HepG2 (cell line): ENCODE measurements around the gene BUD23. TPM values are rescaled to one million over a fixed set of nuclear protein-coding genes. Genes with fewer than 3 reads are reported as not detected.

ENCODE experiments used
- KLF12 ChIP-seq: sonication (generic); formaldehyde crosslinking; IDR thresholded peaks from 2 replicates; pipeline ENCODE4 v1.4.0; 2020; ENCODE audit warnings: missing genetic modification reagents, borderline replicate concordance
- MTA3 ChIP-seq: sonication (generic); formaldehyde crosslinking; IDR thresholded peaks from 2 replicates; pipeline ENCODE4 v1.4.0; 2020; ENCODE audit warnings: missing genetic modification reagents
- TCF7 ChIP-seq: sonication (generic); IDR thresholded peaks from 2 replicates; pipeline ENCODE4 v1.6.1; 2016; ENCODE audit warnings: antibody characterized with exemption, low read depth
- ZFP82 ChIP-seq: sonication (generic); formaldehyde crosslinking; IDR thresholded peaks from 2 replicates; pipeline ENCODE4 v1.5.1; 2020; ENCODE audit warnings: mild to moderate bottlenecking, missing genetic modification reagents, borderline replicate concordance
- ZNF652 ChIP-seq: IDR thresholded peaks from 2 replicates; pipeline ENCODE4 v1.6.1; 2016; ENCODE audit warnings: low read depth, borderline replicate concordance
- polyA plus RNA-seq, 8 experiments: library from polyadenylated mRNA; depleted of rRNA in 3 of 8; stranded (reverse) in 7 of 8; unstranded in 1 of 8; fragments of >200 nt; fragmentation: Illumina TruSeq in 4 of 8; extraction: Trizol in 4 of 8; gene quantifications; 2 replicates each; pipeline versions ENCODE4 v1.2.1 to v1.2.3, GENCODE V29; 2011 to 2016; ENCODE audit warnings: low read depth in 4 of 8, missing spikeins in 1 of 8, mixed read lengths in 1 of 8; ENCODE audit not compliant: insufficient read depth in 1 of 8
- total RNA-seq, 5 experiments: library from RNA; depleted of rRNA; stranded (reverse); fragments of >200 nt; fragmentation: Illumina TruSeq; extraction: Trizol; gene quantifications; 2 replicates each; pipeline ENCODE4 v1.2.3, GENCODE V29; 2016; ENCODE audit warnings: low read depth in 1 of 5
- TF ChIP-seq, protein P1 (sequence below): sonication (generic); formaldehyde crosslinking; IDR thresholded peaks from 2 replicates; pipeline ENCODE4 v1.4.0; 2020; ENCODE audit warnings: missing genetic modification reagents, mild to moderate bottlenecking, borderline replicate concordance
- TF ChIP-seq, protein P2 (sequence below): sonication (generic); formaldehyde crosslinking; conservative IDR thresholded peaks from 2 replicates; pipeline ENCODE4 v1.8.0; 2022; ENCODE audit warnings: mild to moderate bottlenecking, moderate library complexity, missing genetic modification reagents

The BUD23 gene
- total and polyA plus RNA-seq, 2 of the 13 experiments (the other 11 are each of a cell fraction or from before 2014, with no cell fraction given): 47.5 to 54.5 TPM

DNA sequence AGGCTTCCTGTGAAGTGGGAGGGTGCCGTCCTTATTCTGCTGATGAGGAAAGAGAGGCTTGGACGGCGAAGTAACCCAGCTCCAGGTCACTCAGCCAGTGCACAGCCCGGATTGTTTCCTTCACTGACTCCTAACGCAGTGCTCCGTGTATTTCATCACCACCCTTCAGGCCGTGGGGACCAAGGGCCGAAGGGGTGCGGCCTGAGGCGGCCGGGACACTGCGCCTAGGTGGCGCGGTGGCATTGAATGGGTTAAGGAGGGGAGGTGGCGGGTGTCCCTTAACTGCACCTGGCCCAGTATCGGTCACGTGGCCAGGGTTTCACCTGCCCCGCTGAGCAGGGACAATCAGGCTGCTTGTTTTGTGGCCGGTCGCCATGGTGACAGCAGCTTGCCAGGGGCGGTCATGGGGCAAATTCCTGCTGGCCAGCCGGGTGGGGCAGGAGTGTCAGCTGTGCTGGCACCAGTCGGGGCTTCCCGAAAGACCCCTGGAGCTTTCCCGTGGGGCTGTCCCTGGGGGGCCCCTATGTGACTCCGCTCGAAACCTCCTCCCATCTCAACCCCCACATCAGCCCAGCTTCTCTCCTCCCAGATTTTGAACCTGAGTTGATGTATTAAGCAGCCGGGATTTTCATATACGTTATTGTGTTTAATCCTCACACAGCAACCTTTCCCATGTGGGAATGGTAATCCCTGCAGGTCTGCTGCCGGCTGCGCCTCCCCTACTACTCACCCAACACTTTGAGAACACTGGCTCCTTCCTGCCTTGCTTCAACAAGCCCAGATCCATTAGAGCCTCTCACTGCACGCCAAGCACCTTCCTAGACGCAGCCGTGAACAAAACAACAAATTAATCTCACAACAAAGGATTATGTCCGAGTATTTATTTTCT, 59.6 kb downstream of the BUD23 start (continued):
- TF ChIP-seq, protein P1, sequence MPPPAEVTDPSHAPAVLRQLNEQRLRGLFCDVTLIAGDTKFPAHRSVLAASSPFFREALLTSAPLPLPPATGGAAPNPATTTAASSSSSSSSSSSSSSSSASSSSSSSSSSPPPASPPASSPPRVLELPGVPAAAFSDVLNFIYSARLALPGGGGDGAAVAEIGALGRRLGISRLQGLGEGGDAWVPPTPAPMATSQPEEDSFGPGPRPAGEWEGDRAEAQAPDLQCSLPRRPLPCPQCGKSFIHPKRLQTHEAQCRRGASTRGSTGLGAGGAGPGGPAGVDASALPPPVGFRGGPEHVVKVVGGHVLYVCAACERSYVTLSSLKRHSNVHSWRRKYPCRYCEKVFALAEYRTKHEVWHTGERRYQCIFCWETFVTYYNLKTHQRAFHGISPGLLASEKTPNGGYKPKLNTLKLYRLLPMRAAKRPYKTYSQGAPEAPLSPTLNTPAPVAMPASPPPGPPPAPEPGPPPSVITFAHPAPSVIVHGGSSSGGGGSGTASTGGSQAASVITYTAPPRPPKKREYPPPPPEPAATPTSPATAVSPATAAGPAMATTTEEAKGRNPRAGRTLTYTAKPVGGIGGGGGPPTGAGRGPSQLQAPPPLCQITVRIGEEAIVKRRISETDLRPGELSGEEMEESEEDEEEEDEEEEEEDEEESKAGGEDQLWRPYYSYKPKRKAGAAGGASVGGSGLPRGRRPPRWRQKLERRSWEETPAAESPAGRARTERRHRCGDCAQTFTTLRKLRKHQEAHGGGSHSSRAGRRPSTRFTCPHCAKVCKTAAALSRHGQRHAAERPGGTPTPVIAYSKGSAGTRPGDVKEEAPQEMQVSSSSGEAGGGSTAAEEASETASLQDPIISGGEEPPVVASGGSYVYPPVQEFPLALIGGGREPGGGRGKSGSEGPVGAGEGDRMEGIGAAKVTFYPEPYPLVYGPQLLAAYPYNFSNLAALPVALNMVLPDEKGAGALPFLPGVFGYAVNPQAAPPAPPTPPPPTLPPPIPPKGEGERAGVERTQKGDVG (CRISPR knock-in tag): no peak
- TF ChIP-seq TCF7 (no peak), MTA3 (CRISPR knock-in tag) (no peak), KLF12 (CRISPR knock-in tag) (no peak), ZFP82 (CRISPR knock-in tag) (no peak), ZNF652 (CRISPR knock-in tag) (peak; percentile 97)
- TF ChIP-seq, protein P2, sequence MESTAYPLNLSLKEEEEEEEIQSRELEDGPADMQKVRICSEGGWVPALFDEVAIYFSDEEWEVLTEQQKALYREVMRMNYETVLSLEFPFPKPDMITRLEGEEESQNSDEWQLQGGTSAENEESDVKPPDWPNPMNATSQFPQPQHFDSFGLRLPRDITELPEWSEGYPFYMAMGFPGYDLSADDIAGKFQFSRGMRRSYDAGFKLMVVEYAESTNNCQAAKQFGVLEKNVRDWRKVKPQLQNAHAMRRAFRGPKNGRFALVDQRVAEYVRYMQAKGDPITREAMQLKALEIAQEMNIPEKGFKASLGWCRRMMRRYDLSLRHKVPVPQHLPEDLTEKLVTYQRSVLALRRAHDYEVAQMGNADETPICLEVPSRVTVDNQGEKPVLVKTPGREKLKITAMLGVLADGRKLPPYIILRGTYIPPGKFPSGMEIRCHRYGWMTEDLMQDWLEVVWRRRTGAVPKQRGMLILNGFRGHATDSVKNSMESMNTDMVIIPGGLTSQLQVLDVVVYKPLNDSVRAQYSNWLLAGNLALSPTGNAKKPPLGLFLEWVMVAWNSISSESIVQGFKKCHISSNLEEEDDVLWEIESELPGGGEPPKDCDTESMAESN (CRISPR knock-in tag): no peak
